B cell (primary cell): ENCODE measurements around the gene CSE1L. TPM values are rescaled to one million over a fixed set of nuclear protein-coding genes. Genes with fewer than 3 reads are reported as not detected.

Experiments used
- ATAC-seq: fragments of 200-7000 bp; cut with Tn5 transposase; one replicate; pipeline ENCODE4 v1.10.0; 2021; ENCODE audit warnings: low read depth, mild to moderate bottlenecking, moderate number of reproducible peaks, moderate library complexity
- CTCF ChIA-PET: fragments of 350-600 bp; sonication (Branson Sonifier 250); formaldehyde crosslinking; loops from one replicate; lab custom pipeline; 2021; ENCODE audit warnings: antibody characterized with exemption, inconsistent platforms; lab: Charles Lee
- POLR2A ChIA-PET: fragments of 350-600 bp; sonication (Branson Sonifier 250); formaldehyde crosslinking; loops from one replicate; lab custom pipeline; 2021; ENCODE audit warnings: antibody characterized with exemption; lab: Charles Lee
- DNase-seq: peaks from one replicate; pipeline ENCODE4 v3.0.0; 2013
- H2AFZ ChIP-seq: 2 replicates; pipeline ENCODE4 v1.6.1; 2012; ENCODE audit warnings: mild to moderate bottlenecking, low read depth, low read length; ENCODE audit not compliant: insufficient read depth, poor library complexity, severe bottlenecking
- H3K27ac ChIP-seq, 2 donors: 1 replicate in 1 of 2; 2 replicates in 1 of 2; pipeline ENCODE4 v1.5.1; 2012 to 2013; ENCODE audit warnings: low read length in 2 of 2, mild to moderate bottlenecking in 2 of 2, moderate library complexity in 1 of 2
- H3K27me3 ChIP-seq, 4 experiments: fragments of 200-600 bp in 1 of 4; sonication (generic) in 1 of 4; replicated peaks in 1 of 4; 1 replicate in 2 of 4; 2 replicates in 2 of 4; pipeline versions ENCODE4 v1.6.1 to v1.7.0; 2013 to 2016; ENCODE audit warnings: low read length in 3 of 4, mild to moderate bottlenecking in 2 of 4, mixed read lengths in 1 of 4, moderate library complexity in 1 of 4; ENCODE audit not compliant: insufficient read depth in 4 of 4, control insufficient read depth in 3 of 4; ENCODE audit errors: control extremely low read depth in 1 of 4
- H3K36me3 ChIP-seq, 2 experiments: replicated peaks in 1 of 2; 1 replicate in 1 of 2; 2 replicates in 1 of 2; pipeline versions ENCODE4 v1.6.1 to v1.7.1; 2013; ENCODE audit warnings: low read length in 1 of 2; ENCODE audit not compliant: insufficient read depth in 2 of 2, control insufficient read depth in 1 of 2; ENCODE audit errors: control extremely low read depth in 1 of 2, extremely low read depth in 1 of 2
- H3K4me1 ChIP-seq, 2 donors: fragments of 200-600 bp in 1 of 2; sonication (generic) in 1 of 2; 1 replicate in 1 of 2; 2 replicates in 1 of 2; pipeline versions ENCODE4 v1.5.1 to v1.6.1; 2013 to 2017; ENCODE audit warnings: low read length in 2 of 2; ENCODE audit not compliant: control insufficient read depth in 2 of 2, insufficient read depth in 2 of 2
- H3K4me2 ChIP-seq: replicated peaks from 2 replicates; pipeline ENCODE3; 2012; ENCODE audit warnings: mild to moderate bottlenecking, low read depth, low read length; ENCODE audit not compliant: poor library complexity, severe bottlenecking
- H3K4me3 ChIP-seq, 5 experiments: fragments of 200-600 bp in 1 of 5; sonication (generic) in 1 of 5; 1 replicate in 3 of 5; 2 replicates in 2 of 5; pipeline versions ENCODE4 v1.5.1 to v1.7.0; 2011 to 2016; ENCODE audit warnings: low read length in 4 of 5, mild to moderate bottlenecking in 4 of 5, low read depth in 2 of 5, control low read depth in 1 of 5, moderate library complexity in 1 of 5; ENCODE audit not compliant: insufficient read depth in 1 of 5; ENCODE audit errors: control extremely low read depth in 1 of 5, extremely low read depth in 1 of 5
- H3K79me2 ChIP-seq: fragments of 200-600 bp; sonication (generic); one replicate; pipeline ENCODE4 v1.6.0; 2016; ENCODE audit warnings: low read length; ENCODE audit not compliant: control insufficient read depth, insufficient read depth
- H3K9ac ChIP-seq: fragments of 200-600 bp; sonication (generic); 2 replicates; pipeline ENCODE4 v1.6.1; 2017; ENCODE audit warnings: mild to moderate bottlenecking, low read length, moderate library complexity
- H3K9me3 ChIP-seq, 3 donors: one replicate each; pipeline versions ENCODE4 v1.6.1 to v1.7.1; 2013; ENCODE audit warnings: low read length in 2 of 3; ENCODE audit not compliant: control insufficient read depth in 2 of 3, insufficient read depth in 1 of 3; ENCODE audit errors: control extremely low read depth in 1 of 3
- H4K20me1 ChIP-seq: 2 replicates; pipeline ENCODE4 v1.6.0; 2012; ENCODE audit warnings: mild to moderate bottlenecking, low read length; ENCODE audit not compliant: insufficient read depth, control insufficient read depth, poor library complexity, severe bottlenecking
- H3K27ac Mint-ChIP-seq: one replicate; pipeline ENCODE4 v1.8.0; 2021; ENCODE audit warnings: mixed read lengths
- H3K27me3 Mint-ChIP-seq: one replicate; pipeline ENCODE4 v1.8.0; 2021; ENCODE audit warnings: mixed read lengths
- H3K4me1 Mint-ChIP-seq: one replicate; pipeline ENCODE4 v1.8.0; 2021; ENCODE audit warnings: mixed read lengths
- H3K4me3 Mint-ChIP-seq: one replicate; pipeline ENCODE4 v1.8.0; 2021; ENCODE audit warnings: mixed read lengths
- H3K9me3 Mint-ChIP-seq: one replicate; pipeline ENCODE4 v1.8.0; 2022; ENCODE audit warnings: mixed read lengths; ENCODE audit not compliant: insufficient read depth
- CTCF ChIP-seq: fragments of 200-600 bp; IDR thresholded peaks from one replicate; pipeline ENCODE4 v1.8.0; 2022; ENCODE audit warnings: antibody characterized with exemption, mild to moderate bottlenecking
- EZH2 ChIP-seq: IDR thresholded peaks from 2 replicates; pipeline ENCODE4 v1.6.1; 2012; ENCODE audit warnings: borderline replicate concordance, low read depth, mild to moderate bottlenecking, moderate library complexity, low read length; ENCODE audit not compliant: insufficient read depth, poor library complexity, severe bottlenecking
- WGBS: methylation state at CpG from one replicate; pipeline ENCODE4 v1.1.5; 2013; ENCODE audit warnings: missing lambda C conversion rate; ENCODE audit not compliant: insufficient coverage; 5-methylcytosine and 5-hydroxymethylcytosine counted together
- intact Hi-C: fragments of 100-400 bp; cut with micrococcal nuclease; formaldehyde crosslinking; loops from one replicate; pipeline ENCODE4 v1.10.0; 2022
- polyA plus RNA-seq: library from polyadenylated mRNA; depleted of rRNA; stranded (reverse); fragments of >200 nt; gene quantifications from 2 replicates; pipeline ENCODE4 v1.2.3, GENCODE V29; 2012
- total RNA-seq, 2 donors: library from RNA; stranded (reverse); fragments of 120-200 nt in 1 of 2; gene quantifications; 1 replicate in 1 of 2; 2 replicates in 1 of 2; pipeline versions ENCODE4 v1.2.3 to v1.2.4, GENCODE V29; 2013 to 2022

The CSE1L gene
- total and polyA plus RNA-seq, 2 donors (not counting 1 experiment from before 2014, with no cell fraction given): 7.6 to 38.0 TPM

- intact Hi-C loops: no loop called here
- Histone ChIP-seq H3K27ac (no peak overlapping the region), H3K4me1 (no peaks in the 10 kb centered on the region), H3K4me3 (no peak overlapping the region), H3K36me3 (peaks cover 2 to 73% of the 10 kb centered on the region in 2 experiments), H4K20me1 (no peaks in the 10 kb centered on the region), H3K9me3 (no peaks in the 10 kb centered on the region), H3K27me3 (no peaks in the 10 kb centered on the region), H3K9ac (no peak overlapping the region), H3K79me2 (no peaks in the 10 kb centered on the region), H2AFZ (no peak overlapping the region), H3K4me2 (no peak overlapping the region)
- H3K4me1 Mint-ChIP-seq: no peaks in the 10 kb centered on the region
- no peaks in the 10 kb centered on the region for H3K9me3 Mint-ChIP-seq
- POLR2A ChIA-PET: no interaction called here
- H3K27ac Mint-ChIP-seq: no peak overlapping the region
- no peak for ATAC-seq
- H3K4me3 Mint-ChIP-seq: no peak overlapping the region
- no CpG with 5 or more reads among the region's 2 CpGs for WGBS
- peak; percentile 12 for TF ChIP-seq CTCF
- TF ChIP-seq EZH2: no peak
- CTCF ChIA-PET: interaction anchor here (1.4 to 1.7 kb wide), 2 partner anchors 9 to 18 kb away, joined by 4 to 6 read pairs; partner anchors contain the start of gene CSE1L
- H3K27me3 Mint-ChIP-seq: no peaks in the 10 kb centered on the region
- DNase-seq: no peak
These were observed 17.4 kb upstream of the CSE1L start for GRCh38 chr20:49028684-49029083.

GRCh38 chr20:49029203-49029602, 16.9 kb upstream of the CSE1L start:
- CTCF ChIA-PET: interaction anchor here (1.4 to 1.7 kb wide), 2 partner anchors 10 to 17 kb away, joined by 4 to 6 read pairs; partner anchors contain the start of gene CSE1L

More at GRCh38 chr20:49029203-49029602, 16.9 kb upstream of the CSE1L start:
- ATAC-seq (no peak), DNase-seq (no peak)
- POLR2A ChIA-PET: no interaction called here
- TF ChIP-seq EZH2 (no peak), CTCF (no peak)
- H3K36me3 ChIP-seq: peaks cover 2 to 72% of the 10 kb centered on the region in 2 experiments
- H3K79me2 ChIP-seq: no peaks in the 10 kb centered on the region
- Mint-ChIP-seq H3K4me3 (no peak overlapping the region), H3K27me3 (no peaks in the 10 kb centered on the region), H3K27ac (no peak overlapping the region), H3K4me1 (no peaks in the 10 kb centered on the region), H3K9me3 (no peaks in the 10 kb centered on the region)
- intact Hi-C loops: no loop called here
- no peak overlapping the region for H2AFZ ChIP-seq
- no peaks in the 10 kb centered on the region for H3K27me3 ChIP-seq
- no peaks in the 10 kb centered on the region for H3K9me3 ChIP-seq
- no peak overlapping the region for H3K9ac ChIP-seq
- H3K27ac ChIP-seq: no peak overlapping the region
- H4K20me1 ChIP-seq: no peaks in the 10 kb centered on the region
- no peaks in the 10 kb centered on the region for H3K4me1 ChIP-seq
- no peak overlapping the region for H3K4me2 ChIP-seq
- H3K4me3 ChIP-seq: no peak overlapping the region
- no CpG with 5 or more reads among the region's 1 CpG for WGBS
